Hindlimb muscle (tissue), 1 donor: Measurements from ENCODE around the gene CYB5A. TPM values are rescaled to one million over a fixed set of nuclear protein-coding genes. Genes with fewer than 3 reads are reported as not detected.
"Not testable (repeated sequence)": the region's sequence is repeated elsewhere in the genome, so short reads cannot be mapped to it uniquely, and the experiment has no call there.

Experiments
- DNase-seq: peaks from one replicate; pipeline ENCODE4 v3.0.0-alpha.2; 2013
- polyA plus RNA-seq: library from polyadenylated mRNA; unstranded; fragments of 120-200 nt; gene quantifications from one replicate; pipeline ENCODE4 v1.2.1, GENCODE V29; 2013; ENCODE audit not compliant: insufficient read length

Gene CYB5A
- polyA plus RNA-seq = 34.5 TPM

DNA sequence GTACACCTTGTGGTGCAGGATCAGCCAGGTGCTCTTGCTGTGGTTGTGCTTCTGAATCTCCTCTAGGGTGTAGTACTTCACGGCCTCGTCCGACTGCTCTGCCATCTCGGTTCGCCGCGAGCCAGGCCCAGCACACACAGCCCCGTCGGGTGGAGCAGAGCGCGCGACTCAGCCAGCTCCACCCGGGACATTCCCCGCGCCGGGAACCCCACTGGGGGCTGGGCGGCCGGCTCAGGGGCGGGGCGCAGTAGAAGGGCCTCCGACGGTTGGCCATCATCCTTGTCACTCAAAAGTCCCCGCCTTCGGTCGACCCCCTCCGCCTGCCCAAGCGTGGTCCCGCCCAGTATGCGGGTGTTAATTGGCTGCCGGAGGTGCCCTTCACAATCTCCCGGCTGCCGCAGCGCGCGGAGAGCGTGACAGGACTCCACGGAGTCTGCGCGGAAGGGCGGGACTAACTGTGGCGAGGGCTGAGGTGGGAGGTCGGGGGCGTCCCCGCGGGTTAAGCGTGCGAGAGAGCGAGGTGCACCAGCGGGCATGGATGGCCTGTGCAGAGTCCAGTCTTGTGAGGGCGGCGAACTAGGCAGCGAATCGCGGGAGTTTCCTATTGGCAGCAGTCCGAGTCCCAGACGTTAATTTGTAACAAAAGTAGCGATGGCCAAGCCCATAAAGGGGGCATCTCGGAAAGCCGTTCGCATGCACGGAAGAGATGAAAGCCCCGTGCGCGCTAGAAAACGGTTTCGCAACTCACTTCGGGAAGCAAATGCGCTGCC lies at the start of gene CYB5A:
CYB5A (minus strand) TSS at position 193 of the 770 bp plus-strand sequence; CDS start at position 105, 88 bp downstream.
- peak; percentile 99 for DNase-seq

- no peak for DNase-seq
Measured at GRCh38 chr18:74337912-74338309, 46.1 kb upstream of the CYB5A start.

GRCh38 chr18:74337155-74337911 lies 45.6 kb upstream of the CYB5A start:
- DNase-seq = no peak

DNA sequence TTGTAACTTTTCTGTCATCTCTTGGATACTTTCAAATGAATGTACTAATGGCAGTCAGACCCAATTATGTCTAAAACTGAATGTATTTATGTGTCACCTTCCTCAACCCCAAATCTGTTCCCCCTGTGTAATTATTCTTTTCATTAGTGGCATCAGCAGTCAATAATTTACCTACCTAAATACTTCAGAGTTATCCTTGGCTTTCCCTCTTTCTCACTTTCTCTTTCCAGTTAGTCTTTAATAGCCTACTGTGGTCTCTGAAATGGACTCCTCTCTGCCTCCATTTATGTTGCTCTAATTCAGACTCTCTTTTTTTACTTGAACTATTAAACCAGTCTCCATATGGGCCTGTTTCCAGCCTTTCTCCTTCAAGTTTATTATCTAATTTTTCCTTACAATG lies 44.9 kb upstream of the CYB5A start:
- no peak for DNase-seq

DNA sequence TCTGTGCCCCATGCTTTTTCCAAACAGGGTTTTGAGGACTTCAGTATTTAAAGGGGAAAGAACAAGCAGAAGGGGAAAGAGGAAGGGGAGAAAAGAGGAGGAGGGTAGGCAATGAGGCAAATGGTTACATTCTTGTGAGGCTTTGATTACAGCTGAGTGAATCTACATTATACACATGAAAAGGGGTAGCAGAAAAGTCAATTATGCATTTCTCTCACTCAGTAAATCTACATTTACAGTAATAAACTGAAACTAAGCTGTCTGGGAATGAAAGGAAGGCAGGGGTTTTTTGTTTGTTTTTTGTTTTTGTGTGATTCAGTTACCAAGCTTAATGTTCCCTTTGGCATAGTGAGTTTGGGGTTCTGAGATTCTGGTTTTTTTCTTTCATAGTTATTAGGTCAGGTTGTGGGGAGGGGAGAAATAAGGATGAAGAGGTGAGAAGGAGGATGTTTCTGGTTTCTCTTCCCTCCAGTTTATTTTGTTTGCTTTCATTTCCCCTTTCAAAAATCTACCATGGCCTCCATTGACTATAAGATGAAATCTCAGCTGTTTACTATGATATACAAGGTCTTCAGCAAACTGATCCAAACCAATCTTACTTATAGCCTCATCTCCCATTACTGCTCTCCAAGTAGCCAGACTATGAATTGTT lies 42.6 kb upstream of the CYB5A start:
- DNase-seq = no peak

- DNase-seq = no peak
Measured at GRCh38 chr18:74333091-74333490, 41.3 kb upstream of the CYB5A start.

DNA sequence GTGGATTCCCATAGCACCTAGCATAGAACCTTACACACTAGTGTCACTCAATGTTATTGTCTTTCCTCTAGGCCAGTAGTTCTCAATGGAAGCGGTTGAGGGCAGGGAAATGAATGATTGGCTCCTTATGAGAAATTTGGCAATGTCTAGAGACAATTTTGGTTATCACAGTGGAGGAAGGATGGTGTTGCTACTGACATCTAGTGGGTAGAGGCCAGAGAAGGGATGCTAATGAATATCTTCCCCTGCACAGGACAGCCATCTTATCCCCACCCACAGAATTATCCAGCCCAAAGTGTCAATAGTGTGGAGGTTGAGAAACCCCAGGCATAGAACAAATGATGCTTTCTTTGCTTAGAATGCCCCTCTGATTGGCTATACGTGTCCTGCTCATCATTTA lies 39.6 kb upstream of the CYB5A start:
- no peak for DNase-seq

GRCh38 chr18:74329688-74330205 lies 38.0 kb upstream of the CYB5A start:
- DNase-seq = no peak

GRCh38 chr18:74328206-74328605 lies 36.4 kb upstream of the CYB5A start:
- no peak for DNase-seq

- not testable (repeated sequence) for DNase-seq
Measured at GRCh38 chr18:74326791-74327190, 35.0 kb upstream of the CYB5A start.

GRCh38 chr18:74326231-74326630 lies 34.5 kb upstream of the CYB5A start:
- no peak for DNase-seq

- DNase-seq = no peak
Measured at GRCh38 chr18:74316257-74317170, 24.8 kb upstream of the CYB5A start.

DNA sequence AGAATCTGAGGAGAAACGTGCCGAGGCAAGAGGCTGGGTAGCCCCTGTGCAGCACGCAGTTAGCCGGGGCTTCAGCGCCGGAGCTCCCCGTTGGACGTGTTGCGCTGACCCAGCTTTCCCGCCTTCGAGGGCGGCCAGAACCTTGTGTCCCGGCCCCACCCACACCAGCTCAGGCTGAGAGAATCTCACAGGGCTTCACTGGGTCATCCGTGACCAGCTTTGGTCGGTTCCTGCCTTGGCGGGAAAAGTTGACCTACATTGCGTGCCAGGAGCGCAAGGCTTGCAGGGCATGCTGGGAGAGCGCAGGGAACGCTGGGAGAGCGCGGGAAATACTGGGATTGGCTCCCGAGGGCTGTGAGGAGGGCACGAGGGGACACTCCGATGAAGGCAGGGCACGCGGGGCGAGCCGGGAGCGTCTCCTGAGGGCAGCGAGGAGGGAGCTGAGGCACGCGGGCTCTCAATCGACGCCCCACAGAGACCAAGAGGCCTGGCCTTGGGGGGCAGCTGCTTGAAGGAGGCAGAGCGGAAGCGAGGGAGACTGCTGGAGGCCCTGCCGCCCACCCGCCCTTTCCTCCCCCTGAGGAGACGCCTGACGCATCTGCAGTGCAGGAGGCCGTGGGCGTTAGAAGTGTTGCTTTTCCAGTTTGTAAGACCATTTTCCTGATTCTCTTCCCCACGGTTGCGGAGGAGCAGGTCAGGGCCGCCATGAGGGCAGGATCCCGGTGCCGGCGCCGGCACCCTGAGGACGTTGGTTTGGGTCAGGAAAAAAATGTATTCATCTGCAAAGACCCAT lies 23.9 kb upstream of the CYB5A start, which contains the start of gene C18orf63:
C18orf63 (plus strand) TSS at position 376 of the 793 bp plus-strand sequence. CDS start 2,027 bp downstream, outside the sequence.
- DNase-seq = no peak

DNA sequence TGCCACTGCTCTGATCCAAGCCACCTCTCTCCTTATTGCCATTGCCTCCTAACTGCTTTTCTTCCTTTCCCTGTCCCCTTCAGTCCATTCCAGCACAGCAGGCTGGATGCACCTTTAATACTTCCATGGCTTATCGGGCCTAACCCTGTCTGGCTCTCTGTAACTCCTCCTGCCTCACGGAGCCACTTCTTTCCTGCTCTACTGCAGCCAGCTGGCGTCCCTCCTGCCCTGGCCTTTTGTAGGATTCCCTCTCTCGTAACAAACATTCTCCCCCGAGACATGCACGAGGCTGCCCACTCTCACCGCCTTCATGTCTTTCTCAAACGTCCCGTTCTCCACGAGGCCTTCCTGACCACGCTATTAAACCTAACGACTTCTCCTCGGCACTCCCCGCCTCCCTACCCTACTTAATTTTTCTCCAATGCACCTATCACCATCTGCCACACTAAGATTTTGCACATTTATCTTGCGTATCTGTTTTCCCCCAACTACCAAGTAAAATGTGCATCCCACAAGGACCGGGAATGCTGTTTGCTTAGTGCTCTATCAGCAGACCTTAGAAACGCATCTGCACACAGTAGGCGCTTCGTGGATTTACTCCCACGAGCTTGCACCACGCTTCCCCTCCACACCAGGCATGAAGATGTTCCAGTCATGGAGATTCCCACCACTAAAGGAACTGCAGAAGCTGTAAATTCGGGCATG lies 23.1 kb upstream of the CYB5A start:
- DNase-seq = no peak

DNA sequence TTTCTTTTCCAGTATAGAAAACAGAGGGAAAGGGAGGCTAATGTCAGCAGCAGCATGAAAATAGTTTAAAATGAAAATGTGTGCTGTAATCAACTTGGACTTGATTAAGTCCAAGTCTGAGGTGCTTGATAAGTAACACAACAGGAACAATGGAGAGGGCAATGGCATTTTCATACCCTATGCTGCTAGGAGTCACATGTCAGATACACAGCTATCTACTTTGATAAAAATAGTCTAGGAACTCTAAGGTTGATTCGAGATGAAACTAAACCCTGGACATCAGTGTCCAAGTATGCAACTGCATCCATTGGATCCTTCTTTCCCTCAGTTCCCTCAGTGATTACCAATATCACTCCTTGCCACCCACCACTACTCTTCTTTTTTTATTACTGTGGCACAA lies 19.2 kb upstream of the CYB5A start:
- DNase-seq = no peak

- no peak for DNase-seq
Measured at GRCh38 chr18:74310411-74310810, 18.6 kb upstream of the CYB5A start.

- no peak for DNase-seq
Measured at GRCh38 chr18:74303936-74304335, 12.2 kb upstream of the CYB5A start.

DNA sequence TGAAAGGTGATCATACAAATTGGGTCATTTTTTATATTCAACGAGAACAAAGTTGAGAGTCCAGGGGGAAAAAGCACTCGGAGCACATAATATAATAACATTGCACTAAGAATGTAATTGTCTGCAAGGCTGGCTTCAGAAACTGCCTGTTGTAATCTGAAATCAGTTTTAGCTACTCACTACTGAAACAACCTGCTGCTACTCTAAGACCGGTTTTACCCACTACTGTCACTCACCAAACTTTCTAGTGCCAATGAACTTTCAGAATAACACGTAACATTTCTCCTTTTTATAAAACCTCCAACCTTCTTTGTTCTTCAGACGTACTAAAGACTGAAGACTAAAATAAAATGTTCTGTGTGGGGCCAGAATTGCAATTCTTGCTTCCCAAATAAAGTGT lies 11.5 kb upstream of the CYB5A start:
- DNase-seq = no peak

- no peak for DNase-seq
Measured at GRCh38 chr18:74299746-74300145, 8.0 kb upstream of the CYB5A start.

GRCh38 chr18:74299162-74299561 lies 7.4 kb upstream of the CYB5A start:
- DNase-seq = no peak
